HFFc6 (cell line): ENCODE results near the gene INPP4B. TPM values are rescaled to one million over a fixed set of nuclear protein-coding genes. Genes with fewer than 3 reads are reported as not detected.

Experiments used
- DNase-seq: peaks from one replicate; pipeline ENCODE4 v3.0.0-alpha.2; 2018
- H3K27ac Mint-ChIP-seq: 2 replicates; pipeline ENCODE4 v1.8.0; 2020; ENCODE audit warnings: mild to moderate bottlenecking, mixed read lengths
- H3K27me3 Mint-ChIP-seq: 2 replicates; pipeline ENCODE4 v1.8.0; 2021; ENCODE audit warnings: mild to moderate bottlenecking, moderate library complexity, mixed read lengths; ENCODE audit not compliant: insufficient read depth
- H3K36me3 Mint-ChIP-seq: 2 replicates; pipeline ENCODE4 v1.8.0; 2021; ENCODE audit warnings: low read depth, mixed read lengths
- H3K4me1 Mint-ChIP-seq: 2 replicates; pipeline ENCODE4 v1.8.0; 2020; ENCODE audit warnings: low read depth, mixed read lengths
- H3K4me3 Mint-ChIP-seq: 2 replicates; pipeline ENCODE4 v1.8.0; 2020; ENCODE audit warnings: mild to moderate bottlenecking, moderate library complexity, mixed read lengths
- H3K9me3 Mint-ChIP-seq: 2 replicates; pipeline ENCODE4 v1.8.0; 2020; ENCODE audit warnings: mild to moderate bottlenecking, mixed read lengths
- total RNA-seq, 6 experiments: library from RNA; stranded (reverse); fragmentation: NEBNext Ultra II Directional; extraction: Animal tissue kit (Norgen Biotek cat#: 25700); gene quantifications; 2 replicates in 1 of 6; 3 replicates in 5 of 6; pipeline ENCODE4 v1.2.3, GENCODE V29; 2021
- TF ChIP-seq, protein P1 (sequence below): fragments of 200-600 bp; sonication (generic); IDR thresholded peaks from 2 replicates; pipeline ENCODE4 v1.5.0; 2021; ENCODE audit warnings: antibody characterized with exemption, mild to moderate bottlenecking

The INPP4B gene
- total RNA-seq, 6 experiments from 2014 or later, result 36.1 to 48.9 (median 40.1) TPM

DNA sequence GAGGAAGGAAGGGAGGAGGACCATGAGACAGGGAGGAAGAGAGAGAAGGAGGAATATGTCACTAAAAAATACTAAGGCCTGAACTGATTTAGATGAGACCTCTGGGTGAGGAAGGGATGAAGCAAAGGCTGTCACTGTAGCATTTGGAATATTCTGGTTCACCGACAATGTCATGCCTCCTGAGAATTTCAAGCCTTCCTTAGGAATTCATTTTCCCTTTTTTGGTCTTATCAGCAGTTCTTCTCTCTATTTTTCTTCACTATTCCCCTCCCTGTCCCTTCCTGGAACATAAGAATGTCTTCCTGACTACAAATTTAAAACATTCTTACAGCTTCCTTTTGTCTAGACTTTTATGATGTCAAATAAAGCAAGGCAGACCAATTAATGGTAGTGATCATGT lies 527.8 kb downstream of the INPP4B start:
- Mint-ChIP-seq H3K27ac (no peak overlapping the region), H3K27me3 (peaks cover 2% of the 10 kb centered on the region; the same call in 1 of the 2 replicates), H3K9me3 (peaks cover 5% of the 10 kb centered on the region; the same call in 1 of the 2 replicates), H3K4me3 (no peak overlapping the region), H3K4me1 (peaks cover 6% of the 10 kb centered on the region), H3K36me3 (peaks cover 47% of the 10 kb centered on the region)
- TF ChIP-seq, protein P1, sequence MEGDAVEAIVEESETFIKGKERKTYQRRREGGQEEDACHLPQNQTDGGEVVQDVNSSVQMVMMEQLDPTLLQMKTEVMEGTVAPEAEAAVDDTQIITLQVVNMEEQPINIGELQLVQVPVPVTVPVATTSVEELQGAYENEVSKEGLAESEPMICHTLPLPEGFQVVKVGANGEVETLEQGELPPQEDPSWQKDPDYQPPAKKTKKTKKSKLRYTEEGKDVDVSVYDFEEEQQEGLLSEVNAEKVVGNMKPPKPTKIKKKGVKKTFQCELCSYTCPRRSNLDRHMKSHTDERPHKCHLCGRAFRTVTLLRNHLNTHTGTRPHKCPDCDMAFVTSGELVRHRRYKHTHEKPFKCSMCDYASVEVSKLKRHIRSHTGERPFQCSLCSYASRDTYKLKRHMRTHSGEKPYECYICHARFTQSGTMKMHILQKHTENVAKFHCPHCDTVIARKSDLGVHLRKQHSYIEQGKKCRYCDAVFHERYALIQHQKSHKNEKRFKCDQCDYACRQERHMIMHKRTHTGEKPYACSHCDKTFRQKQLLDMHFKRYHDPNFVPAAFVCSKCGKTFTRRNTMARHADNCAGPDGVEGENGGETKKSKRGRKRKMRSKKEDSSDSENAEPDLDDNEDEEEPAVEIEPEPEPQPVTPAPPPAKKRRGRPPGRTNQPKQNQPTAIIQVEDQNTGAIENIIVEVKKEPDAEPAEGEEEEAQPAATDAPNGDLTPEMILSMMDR, result no peak
- DNase-seq, result no peak

DNA sequence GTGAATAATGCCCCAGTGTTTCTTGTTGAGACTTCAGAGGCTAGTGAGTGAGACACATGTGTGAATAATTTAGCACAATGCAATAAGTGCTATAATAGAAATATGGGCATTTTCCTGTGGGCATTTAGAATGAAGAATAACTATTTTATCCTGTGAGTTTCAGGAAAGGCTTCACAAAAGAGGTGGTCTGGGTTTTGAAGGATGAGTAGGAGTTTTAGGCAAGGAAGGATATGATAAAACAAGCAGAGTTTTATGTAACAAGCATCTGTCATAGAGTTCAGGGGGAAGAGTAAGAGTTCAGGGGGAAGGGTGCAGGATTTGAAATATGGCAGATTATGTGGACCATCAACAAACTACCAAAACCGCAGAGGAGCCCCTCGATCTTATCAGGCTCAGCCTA lies 529.2 kb downstream of the INPP4B start:
- Mint-ChIP-seq H3K9me3 (peaks cover 5% of the 10 kb centered on the region; the same call in 1 of the 2 replicates), H3K4me3 (no peak overlapping the region), H3K4me1 (peaks cover 6% of the 10 kb centered on the region; the same call in 1 of the 2 replicates), H3K36me3 (peaks cover 58% of the 10 kb centered on the region), H3K27me3 (peaks cover 2% of the 10 kb centered on the region; the same call in 1 of the 2 replicates), H3K27ac (no peak overlapping the region)
- DNase-seq, result no peak
- TF ChIP-seq, protein P1, result no peak

DNA sequence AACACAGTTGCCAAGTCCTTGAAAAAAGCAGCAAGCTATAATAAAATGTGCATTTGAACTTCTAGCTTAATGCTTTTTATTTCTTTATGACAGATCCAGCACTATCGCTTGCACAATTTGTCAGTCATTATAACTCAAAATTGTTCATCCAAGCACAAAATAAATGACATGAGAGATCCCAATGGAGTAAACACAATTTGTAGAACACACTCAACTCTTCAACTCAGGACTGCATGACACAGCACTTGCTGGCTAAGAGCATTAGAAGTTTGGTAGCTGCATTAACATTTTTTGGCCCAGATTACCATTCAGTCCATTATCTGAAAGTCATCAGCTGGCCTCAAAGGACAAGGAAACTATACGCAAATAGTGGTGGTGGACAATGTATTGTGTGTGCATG lies 530.1 kb downstream of the INPP4B start:
- no peaks in the 10 kb centered on the region for H3K9me3 Mint-ChIP-seq
- H3K36me3 Mint-ChIP-seq, result peaks cover 57% of the 10 kb centered on the region
- TF ChIP-seq, protein P1, result no peak
- H3K4me1 Mint-ChIP-seq, result peaks cover 6% of the 10 kb centered on the region; the same call in 1 of the 2 replicates
- H3K27me3 Mint-ChIP-seq, result peaks cover 2% of the 10 kb centered on the region; the same call in 1 of the 2 replicates
- no peak for DNase-seq
- H3K27ac Mint-ChIP-seq, result no peak overlapping the region
- H3K4me3 Mint-ChIP-seq, result no peak overlapping the region

DNA sequence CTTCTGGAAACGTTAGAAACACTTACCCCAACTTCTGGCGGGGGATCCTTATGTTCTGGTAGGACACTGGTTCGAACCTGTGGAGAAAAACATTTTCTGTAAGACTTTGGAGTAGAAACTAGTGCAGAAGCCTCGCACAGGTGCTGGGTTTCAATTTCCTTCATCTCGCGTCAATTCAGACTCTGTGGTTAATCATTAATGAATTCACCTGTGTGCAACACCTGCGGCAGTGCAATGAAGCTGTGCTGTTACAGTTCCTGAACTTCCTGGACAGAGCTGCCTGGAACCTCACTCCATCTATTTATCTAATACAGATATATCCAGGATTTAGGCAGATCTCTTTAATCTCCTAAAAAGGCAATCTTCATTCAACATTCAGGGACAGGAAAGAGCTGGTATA lies 531.4 kb downstream of the INPP4B start:
- DNase-seq, result no peak
- TF ChIP-seq, protein P1, result no peak
- Mint-ChIP-seq H3K4me1 (peaks cover 6% of the 10 kb centered on the region; the same call in 1 of the 2 replicates), H3K4me3 (no peak overlapping the region), H3K36me3 (peaks cover 48% of the 10 kb centered on the region), H3K27me3 (peaks cover 2% of the 10 kb centered on the region; the same call in 1 of the 2 replicates), H3K27ac (no peak overlapping the region), H3K9me3 (no peaks in the 10 kb centered on the region)

DNA sequence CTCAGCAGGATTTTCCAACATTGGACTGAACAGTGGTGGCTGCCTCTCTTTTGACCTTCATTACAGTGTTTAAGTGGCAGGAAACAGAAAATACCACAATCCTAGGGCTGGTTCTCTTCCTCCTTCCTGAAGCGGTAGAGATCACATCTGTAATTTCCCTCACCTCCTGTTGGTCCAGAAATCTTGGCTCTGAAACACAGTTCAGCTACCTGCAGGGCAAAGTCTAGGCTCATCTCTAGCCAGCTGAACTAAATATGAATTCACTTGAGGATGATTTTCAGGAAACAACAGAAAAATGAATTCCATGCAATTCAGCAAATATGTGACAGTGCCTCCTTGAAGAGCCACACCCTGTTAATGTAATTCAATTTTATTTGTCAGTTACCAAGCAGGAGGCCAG lies 531.9 kb downstream of the INPP4B start:
- Mint-ChIP-seq H3K27ac (no peak overlapping the region), H3K4me3 (no peak overlapping the region), H3K9me3 (no peaks in the 10 kb centered on the region), H3K4me1 (peaks cover 6% of the 10 kb centered on the region; the same call in 1 of the 2 replicates), H3K27me3 (peaks cover 2% of the 10 kb centered on the region; the same call in 1 of the 2 replicates), H3K36me3 (peaks cover 44% of the 10 kb centered on the region)
- TF ChIP-seq, protein P1, result no peak
- no peak for DNase-seq
